Ishikawa (cell line): Measurements from ENCODE around the gene PTPRM.

Experiments
- CEBPB ChIP-seq: IDR thresholded peaks from 2 replicates; pipeline ENCODE4 v1.6.1; 2012
- CREB1 ChIP-seq: IDR thresholded peaks from 2 replicates; pipeline ENCODE4 v1.6.1; 2012; ENCODE audit warnings: low read depth
- EGR1 ChIP-seq: IDR thresholded peaks from 2 replicates; pipeline ENCODE4 v1.6.1; 2012
- EP300 ChIP-seq: IDR thresholded peaks from 2 replicates; pipeline ENCODE4 v1.6.1; 2012; ENCODE audit warnings: borderline replicate concordance
- FOXM1 ChIP-seq: IDR thresholded peaks from 2 replicates; pipeline ENCODE4 v1.6.1; 2012; ENCODE audit warnings: low read depth, borderline replicate concordance
- NFIC ChIP-seq: IDR thresholded peaks from 2 replicates; pipeline ENCODE4 v1.6.1; 2012
- RAD21 ChIP-seq: IDR thresholded peaks from 2 replicates; pipeline ENCODE4 v1.6.1; 2012; ENCODE audit warnings: low read depth
- REST ChIP-seq: IDR thresholded peaks from 2 replicates; pipeline ENCODE4 v1.6.1; 2012; ENCODE audit warnings: low read depth, mild to moderate bottlenecking
- TAF1 ChIP-seq: IDR thresholded peaks from 2 replicates; pipeline ENCODE4 v1.6.1; 2012; ENCODE audit warnings: low read depth, mild to moderate bottlenecking
- TCF12 ChIP-seq: IDR thresholded peaks from 2 replicates; pipeline ENCODE4 v1.6.1; 2012; ENCODE audit warnings: low read depth
- YY1 ChIP-seq: IDR thresholded peaks from 2 replicates; pipeline ENCODE4 v1.6.1; 2012; ENCODE audit warnings: low read depth
- ZBTB7A ChIP-seq: IDR thresholded peaks from 2 replicates; pipeline ENCODE4 v1.6.1; 2012; ENCODE audit warnings: low read depth
- TF ChIP-seq, protein P1 (sequence below): IDR thresholded peaks from 2 replicates; pipeline ENCODE4 v1.6.1; 2012

DNA sequence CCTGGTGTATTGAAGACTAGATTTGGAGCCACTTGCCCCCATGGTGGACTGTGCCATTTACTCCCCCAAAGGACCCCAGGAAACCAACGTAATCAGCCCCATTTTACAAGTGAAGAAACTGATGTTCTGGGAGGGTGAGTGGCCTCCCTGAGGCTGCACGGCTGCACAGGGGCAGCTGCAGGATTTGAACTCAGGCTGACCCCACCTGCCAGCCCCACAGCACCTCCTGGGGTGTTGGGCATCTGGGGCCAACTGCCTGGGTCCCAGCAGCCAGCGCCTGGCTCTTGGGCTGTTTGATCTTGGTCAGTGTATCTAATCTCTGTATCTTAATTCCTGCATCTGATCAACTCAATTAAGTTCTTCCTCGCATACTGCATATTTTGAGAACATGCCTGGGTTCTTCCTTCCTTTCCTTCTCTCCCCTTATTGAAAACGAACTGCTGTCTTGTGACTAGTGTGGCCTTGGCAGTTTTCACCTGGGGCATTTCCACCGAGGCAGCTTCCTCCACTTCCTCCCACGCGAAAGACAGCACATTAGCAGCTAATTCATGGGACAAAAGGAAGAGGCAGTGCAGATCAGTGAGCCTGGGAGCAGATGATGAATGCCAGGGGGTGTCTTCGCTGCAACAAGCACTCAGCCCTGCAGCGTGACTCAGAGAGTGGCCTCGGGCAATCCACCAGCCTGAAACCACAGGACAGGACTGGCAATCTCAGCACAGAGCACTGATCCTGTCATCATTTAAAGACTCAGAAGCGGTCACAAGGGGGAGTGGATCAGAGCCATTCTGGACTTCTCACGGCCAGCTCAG, 858.0 kb downstream of the PTPRM start:
- TF ChIP-seq CEBPB (no peak), EGR1 (no peak), ZBTB7A (no peak), REST (no peak), RAD21 (no peak), EP300 (no peak), NFIC (no peak), TAF1 (no peak), CREB1 (no peak), YY1 (no peak), FOXM1 (no peak), TCF12 (no peak)
- TF ChIP-seq, protein P1, sequence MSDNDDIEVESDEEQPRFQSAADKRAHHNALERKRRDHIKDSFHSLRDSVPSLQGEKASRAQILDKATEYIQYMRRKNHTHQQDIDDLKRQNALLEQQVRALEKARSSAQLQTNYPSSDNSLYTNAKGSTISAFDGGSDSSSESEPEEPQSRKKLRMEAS, result no peak
